B cell (primary cell): ENCODE measurements around the gene MEG3. TPM values are rescaled to one million over a fixed set of nuclear protein-coding genes. Genes with fewer than 3 reads are reported as not detected.

Source experiments
- ATAC-seq: fragments of 200-7000 bp; cut with Tn5 transposase; one replicate; pipeline ENCODE4 v1.10.0; 2021; ENCODE audit warnings: low read depth, mild to moderate bottlenecking, moderate number of reproducible peaks, moderate library complexity
- CTCF ChIA-PET: fragments of 350-600 bp; sonication (Branson Sonifier 250); formaldehyde crosslinking; loops from one replicate; lab custom pipeline; 2021; ENCODE audit warnings: antibody characterized with exemption, inconsistent platforms; lab: Charles Lee
- POLR2A ChIA-PET: fragments of 350-600 bp; sonication (Branson Sonifier 250); formaldehyde crosslinking; loops from one replicate; lab custom pipeline; 2021; ENCODE audit warnings: antibody characterized with exemption; lab: Charles Lee
- DNase-seq: peaks from one replicate; pipeline ENCODE4 v3.0.0; 2013
- H2AFZ ChIP-seq: 2 replicates; pipeline ENCODE4 v1.6.1; 2012; ENCODE audit warnings: mild to moderate bottlenecking, low read depth, low read length; ENCODE audit not compliant: insufficient read depth, poor library complexity, severe bottlenecking
- H3K27ac ChIP-seq, 2 donors: 1 replicate in 1 of 2; 2 replicates in 1 of 2; pipeline ENCODE4 v1.5.1; 2012 to 2013; ENCODE audit warnings: low read length in 2 of 2, mild to moderate bottlenecking in 2 of 2, moderate library complexity in 1 of 2
- H3K27me3 ChIP-seq, 4 experiments: fragments of 200-600 bp in 1 of 4; sonication (generic) in 1 of 4; replicated peaks in 1 of 4; 1 replicate in 2 of 4; 2 replicates in 2 of 4; pipeline versions ENCODE4 v1.6.1 to v1.7.0; 2013 to 2016; ENCODE audit warnings: low read length in 3 of 4, mild to moderate bottlenecking in 2 of 4, mixed read lengths in 1 of 4, moderate library complexity in 1 of 4; ENCODE audit not compliant: insufficient read depth in 4 of 4, control insufficient read depth in 3 of 4; ENCODE audit errors: control extremely low read depth in 1 of 4
- H3K36me3 ChIP-seq, 2 experiments: replicated peaks in 1 of 2; 1 replicate in 1 of 2; 2 replicates in 1 of 2; pipeline versions ENCODE4 v1.6.1 to v1.7.1; 2013; ENCODE audit warnings: low read length in 1 of 2; ENCODE audit not compliant: insufficient read depth in 2 of 2, control insufficient read depth in 1 of 2; ENCODE audit errors: control extremely low read depth in 1 of 2, extremely low read depth in 1 of 2
- H3K4me1 ChIP-seq, 2 donors: fragments of 200-600 bp in 1 of 2; sonication (generic) in 1 of 2; 1 replicate in 1 of 2; 2 replicates in 1 of 2; pipeline versions ENCODE4 v1.5.1 to v1.6.1; 2013 to 2017; ENCODE audit warnings: low read length in 2 of 2; ENCODE audit not compliant: control insufficient read depth in 2 of 2, insufficient read depth in 2 of 2
- H3K4me2 ChIP-seq: replicated peaks from 2 replicates; pipeline ENCODE3; 2012; ENCODE audit warnings: mild to moderate bottlenecking, low read depth, low read length; ENCODE audit not compliant: poor library complexity, severe bottlenecking
- H3K4me3 ChIP-seq, 5 experiments: fragments of 200-600 bp in 1 of 5; sonication (generic) in 1 of 5; 1 replicate in 3 of 5; 2 replicates in 2 of 5; pipeline versions ENCODE4 v1.5.1 to v1.7.0; 2011 to 2016; ENCODE audit warnings: low read length in 4 of 5, mild to moderate bottlenecking in 4 of 5, low read depth in 2 of 5, control low read depth in 1 of 5, moderate library complexity in 1 of 5; ENCODE audit not compliant: insufficient read depth in 1 of 5; ENCODE audit errors: control extremely low read depth in 1 of 5, extremely low read depth in 1 of 5
- H3K79me2 ChIP-seq: fragments of 200-600 bp; sonication (generic); one replicate; pipeline ENCODE4 v1.6.0; 2016; ENCODE audit warnings: low read length; ENCODE audit not compliant: control insufficient read depth, insufficient read depth
- H3K9ac ChIP-seq: fragments of 200-600 bp; sonication (generic); 2 replicates; pipeline ENCODE4 v1.6.1; 2017; ENCODE audit warnings: mild to moderate bottlenecking, low read length, moderate library complexity
- H3K9me3 ChIP-seq, 3 donors: one replicate each; pipeline versions ENCODE4 v1.6.1 to v1.7.1; 2013; ENCODE audit warnings: low read length in 2 of 3; ENCODE audit not compliant: control insufficient read depth in 2 of 3, insufficient read depth in 1 of 3; ENCODE audit errors: control extremely low read depth in 1 of 3
- H4K20me1 ChIP-seq: 2 replicates; pipeline ENCODE4 v1.6.0; 2012; ENCODE audit warnings: mild to moderate bottlenecking, low read length; ENCODE audit not compliant: insufficient read depth, control insufficient read depth, poor library complexity, severe bottlenecking
- H3K27ac Mint-ChIP-seq: one replicate; pipeline ENCODE4 v1.8.0; 2021; ENCODE audit warnings: mixed read lengths
- H3K27me3 Mint-ChIP-seq: one replicate; pipeline ENCODE4 v1.8.0; 2021; ENCODE audit warnings: mixed read lengths
- H3K4me1 Mint-ChIP-seq: one replicate; pipeline ENCODE4 v1.8.0; 2021; ENCODE audit warnings: mixed read lengths
- H3K4me3 Mint-ChIP-seq: one replicate; pipeline ENCODE4 v1.8.0; 2021; ENCODE audit warnings: mixed read lengths
- H3K9me3 Mint-ChIP-seq: one replicate; pipeline ENCODE4 v1.8.0; 2022; ENCODE audit warnings: mixed read lengths; ENCODE audit not compliant: insufficient read depth
- CTCF ChIP-seq: fragments of 200-600 bp; IDR thresholded peaks from one replicate; pipeline ENCODE4 v1.8.0; 2022; ENCODE audit warnings: antibody characterized with exemption, mild to moderate bottlenecking
- EZH2 ChIP-seq: IDR thresholded peaks from 2 replicates; pipeline ENCODE4 v1.6.1; 2012; ENCODE audit warnings: borderline replicate concordance, low read depth, mild to moderate bottlenecking, moderate library complexity, low read length; ENCODE audit not compliant: insufficient read depth, poor library complexity, severe bottlenecking
- WGBS: methylation state at CpG from one replicate; pipeline ENCODE4 v1.1.5; 2013; ENCODE audit warnings: missing lambda C conversion rate; ENCODE audit not compliant: insufficient coverage; 5-methylcytosine and 5-hydroxymethylcytosine counted together
- intact Hi-C: fragments of 100-400 bp; cut with micrococcal nuclease; formaldehyde crosslinking; loops from one replicate; pipeline ENCODE4 v1.10.0; 2022
- polyA plus RNA-seq: library from polyadenylated mRNA; depleted of rRNA; stranded (reverse); fragments of >200 nt; gene quantifications from 2 replicates; pipeline ENCODE4 v1.2.3, GENCODE V29; 2012
- total RNA-seq, 2 donors: library from RNA; stranded (reverse); fragments of 120-200 nt in 1 of 2; gene quantifications; 1 replicate in 1 of 2; 2 replicates in 1 of 2; pipeline versions ENCODE4 v1.2.3 to v1.2.4, GENCODE V29; 2013 to 2022

The MEG3 gene
- total and polyA plus RNA-seq, 2 donors (not counting 1 experiment from before 2014, with no cell fraction given) = 0.13 TPM; not detected in 1

- Mint-ChIP-seq H3K4me3 (no peak overlapping the region), H3K27me3 (no peaks in the 10 kb centered on the region), H3K9me3 (no peaks in the 10 kb centered on the region), H3K4me1 (no peaks in the 10 kb centered on the region), H3K27ac (no peak overlapping the region)
- Histone ChIP-seq H3K27ac (no peak overlapping the region), H3K9ac (no peak overlapping the region), H3K36me3 (no peaks in the 10 kb centered on the region), H3K4me3 (no peak overlapping the region), H3K27me3 (no peaks in the 10 kb centered on the region), H3K4me2 (no peak overlapping the region), H2AFZ (no peak overlapping the region), H3K4me1 (peaks cover 0 to 8% of the 10 kb centered on the region in 2 donors), H3K9me3 (no peaks in the 10 kb centered on the region), H3K79me2 (no peaks in the 10 kb centered on the region), H4K20me1 (no peaks in the 10 kb centered on the region)
- intact Hi-C loops = no loop called here
- ChIA-PET CTCF (interaction anchor here (1.1 to 1.5 kb wide), 2 partner anchors 9 to 776 kb away, joined by 5 to 7 read pairs; no protein-coding TSS in a partner anchor), POLR2A (no interaction called here)
- TF ChIP-seq CTCF (peak; percentile 76), EZH2 (no peak)
- WGBS = 55% methylated on average over 8 of the region's 8 CpGs
- DNase-seq (peak; percentile 65), ATAC-seq (peak; percentile 74)
Measured at GRCh38 chr14:100850841-100851585, 25.1 kb downstream of the MEG3 start.

GRCh38 chr14:100851586-100851916, 25.6 kb downstream of the MEG3 start:
- H3K27me3 Mint-ChIP-seq = no peaks in the 10 kb centered on the region
- Histone ChIP-seq H3K27ac (no peak overlapping the region), H2AFZ (no peak overlapping the region), H4K20me1 (no peaks in the 10 kb centered on the region), H3K4me2 (no peak overlapping the region), H3K4me1 (peaks cover 0 to 8% of the 10 kb centered on the region in 2 donors), H3K4me3 (no peak overlapping the region), H3K9me3 (no peaks in the 10 kb centered on the region), H3K36me3 (no peaks in the 10 kb centered on the region), H3K79me2 (no peaks in the 10 kb centered on the region), H3K27me3 (no peaks in the 10 kb centered on the region), H3K9ac (no peak overlapping the region)
- intact Hi-C loops = no loop called here
- ChIA-PET CTCF (interaction anchor here (1.1 to 1.5 kb wide), 3 partner anchors 9 to 776 kb away, joined by 4 to 7 read pairs (median 5); no protein-coding TSS in a partner anchor), POLR2A (no interaction called here)
- 92% methylated on average over 13 of the region's 13 CpGs for WGBS
- DNase-seq (no peak), ATAC-seq (no peak)
- H3K27ac Mint-ChIP-seq = no peak overlapping the region
- no peak for TF ChIP-seq EZH2
- no peak for TF ChIP-seq CTCF
- H3K4me1 Mint-ChIP-seq = no peaks in the 10 kb centered on the region
- no peaks in the 10 kb centered on the region for H3K9me3 Mint-ChIP-seq
- H3K4me3 Mint-ChIP-seq = no peak overlapping the region
